ENCODE measurements around the gene GPR62. TPM values are rescaled to one million over a fixed set of nuclear protein-coding genes. Genes with fewer than 3 reads are reported as not detected.
A peak's percentile ranks its signal among the peaks of the same experiment; 100 is the strongest.

The GPR62 gene
- total RNA-seq, 1 experiment from 2014 or later: not detected

DNA sequence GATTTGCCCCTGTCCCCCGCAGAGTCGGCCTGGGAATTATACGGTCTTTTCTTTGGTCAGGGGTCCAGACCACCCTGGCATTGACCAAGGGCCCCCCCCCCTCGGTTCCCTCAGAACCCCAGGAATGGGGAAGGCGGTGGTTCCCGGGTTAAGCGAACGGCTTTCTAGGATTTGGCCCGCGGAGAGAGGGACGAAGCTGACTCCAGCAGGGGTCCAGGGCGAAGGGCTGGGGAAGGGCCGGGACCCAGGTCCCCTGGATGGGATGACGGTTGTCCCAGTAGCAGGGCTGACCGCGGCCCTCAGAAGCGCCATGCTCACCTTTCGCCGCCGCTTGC, 13.8 kb upstream of the GPR62 start:
- Histone ChIP-seq H2AFZ (peak overlapping the region; percentile 77), H3K36me3 (ENCODE audit: low read depth) (no peaks in the 10 kb centered on the region; the same call in 1 of the 2 replicates), H3K4me3 (peak overlapping the region; percentile 85), H3K79me2 (ENCODE audit: low read depth) (peaks cover 26% of the 10 kb centered on the region), H4K20me1 (ENCODE audit: insufficient read depth) (peaks cover 5% of the 10 kb centered on the region; the same call in 1 of the 2 replicates), H3K27ac (no peak overlapping the region), H3K27me3 (ENCODE audit: insufficient read depth, low read depth) (no peaks in the 10 kb centered on the region), H3K4me2 (peak overlapping the region; percentile 98), H3K9me2 (ENCODE audit: insufficient read depth) (no peaks in the 10 kb centered on the region), H3K9me3 (ENCODE audit: insufficient read depth, low read depth) (no peaks in the 10 kb centered on the region), H3K4me1 (replicated peaks; ENCODE audit: insufficient read depth) (peaks cover 16% of the 10 kb centered on the region; the same call in 1 of the 2 replicates), H3F3A (ENCODE audit: insufficient read depth, low read depth) (no peaks in the 10 kb centered on the region; the same call in 1 of the 2 replicates)
- BruUV-seq (replicated peaks): no TSS peak
- TF ChIP-seq EZH2 (IDR thresholded peaks at IDR 0.05; ENCODE audit: low read depth): no peak
- ChIA-PET CTCF (interaction anchor here (0.5 to 1.2 kb wide), 8 partner anchors 33 to 637 kb away, joined by 3 to 4 read pairs (median 3); partner anchors contain the start of genes ABHD14A and DUSP7), POLR2A (ENCODE audit: unreplicated experiment) (interaction anchor here (0.5 to 1.1 kb wide), 6 partner anchors 32 to 277 kb away, joined by 3 read pairs; partner anchors contain the start of genes ABHD14B and RPL29)
- no peak for DNase-seq
- intact Hi-C loops (cut with micrococcal nuclease; ENCODE audit: unreplicated experiment): loop anchor here (1.0 to 5.0 kb wide), 3 partner anchors 187 to 396 kb away; partner anchors contain the start of gene TWF2

DNA sequence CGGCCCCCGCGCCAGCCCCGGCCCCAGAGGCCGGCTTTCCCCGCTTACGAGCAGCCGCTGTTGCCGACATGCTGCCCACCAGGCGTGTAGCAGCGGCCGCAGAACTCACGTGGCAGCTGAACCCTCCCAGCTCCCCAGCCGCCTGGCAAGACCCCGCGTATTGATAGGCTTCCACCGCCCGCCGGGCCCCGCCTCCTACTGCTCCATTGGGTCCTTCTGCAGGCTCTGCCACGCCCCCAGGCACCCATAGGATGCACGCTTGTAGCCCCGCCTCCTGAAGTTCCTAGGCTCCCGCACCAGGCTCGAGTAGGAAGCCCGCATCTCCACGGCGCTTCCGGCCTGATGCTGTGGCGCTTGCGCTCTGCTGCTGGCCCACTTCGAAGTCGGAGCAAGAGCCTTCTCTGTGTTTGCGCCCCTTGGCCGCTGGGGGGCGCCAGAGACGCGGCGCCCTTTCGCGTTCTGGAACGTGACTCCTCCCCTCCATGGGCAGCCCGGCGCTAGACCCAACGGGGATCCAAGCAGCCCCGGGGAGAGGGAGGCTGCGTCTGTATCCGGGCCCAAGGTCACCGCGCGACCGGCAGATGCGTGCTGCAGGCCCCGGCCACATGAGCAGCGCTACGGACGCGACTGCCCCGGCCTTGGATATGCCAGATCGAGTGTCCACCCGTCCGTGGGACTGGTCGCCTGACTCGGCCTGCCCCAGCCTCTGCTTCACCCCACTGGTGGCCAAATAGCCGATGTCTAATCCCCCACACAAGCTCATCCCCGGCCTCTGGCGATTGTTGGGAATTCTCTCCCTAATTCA, 13.2 kb upstream of the GPR62 start, which contains the start of the genes PARP3 and RRP9:
PARP3 (plus strand) TSS at position 566 of the 805 bp plus-strand sequence. CDS start 993 bp downstream, outside the sequence.
RRP9 (minus strand) TSS at position 107 of the 805 bp plus-strand sequence; CDS start at position 70, 37 bp downstream.
- intact Hi-C loops (cut with micrococcal nuclease; ENCODE audit: unreplicated experiment): loop anchor here (1.0 to 5.0 kb wide), 9 partner anchors 32 to 395 kb away; partner anchors contain the start of genes ABHD14B, ACY1, DUSP7 and RPL29
- DNase-seq: peak; percentile 98 to 99
- H2AFZ ChIP-seq: peak within 1 kb of the TSS; percentile 88
- H3F3A ChIP-seq (ENCODE audit: insufficient read depth, low read depth): no peaks in the 10 kb centered on the region; the same call in 1 of the 2 replicates
- H3K4me1 ChIP-seq (replicated peaks; ENCODE audit: insufficient read depth): peaks cover 16% of the 10 kb centered on the region; the same call in 1 of the 2 replicates
- H3K4me3 ChIP-seq: peak within 1 kb of the TSS; percentile 85
- H3K4me2 ChIP-seq: peak within 1 kb of the TSS; percentile 98
- H3K27me3 ChIP-seq (ENCODE audit: insufficient read depth, low read depth): no peaks in the 10 kb centered on the region
- ChIA-PET POLR2A (ENCODE audit: unreplicated experiment) (interaction anchor here (0.5 to 1.1 kb wide), 5 partner anchors 32 to 277 kb away, joined by 3 read pairs; partner anchors contain the start of genes ABHD14B and RPL29), CTCF (interaction anchor here (0.5 to 1.2 kb wide), 9 partner anchors 33 to 638 kb away, joined by 3 to 4 read pairs (median 3); partner anchors contain the start of genes ABHD14A and DUSP7)
- H3K79me2 ChIP-seq (ENCODE audit: low read depth): peaks cover 26% of the 10 kb centered on the region
- H4K20me1 ChIP-seq (ENCODE audit: insufficient read depth): peaks cover 5% of the 10 kb centered on the region; the same call in 1 of the 2 replicates
- H3K36me3 ChIP-seq (ENCODE audit: low read depth): no peaks in the 10 kb centered on the region; the same call in 1 of the 2 replicates
- BruUV-seq (replicated peaks): no TSS peak
- H3K27ac ChIP-seq: peak within 1 kb of the TSS; percentile 68
- no peaks in the 10 kb centered on the region for H3K9me3 ChIP-seq (ENCODE audit: insufficient read depth, low read depth)
- TF ChIP-seq, protein P1, sequence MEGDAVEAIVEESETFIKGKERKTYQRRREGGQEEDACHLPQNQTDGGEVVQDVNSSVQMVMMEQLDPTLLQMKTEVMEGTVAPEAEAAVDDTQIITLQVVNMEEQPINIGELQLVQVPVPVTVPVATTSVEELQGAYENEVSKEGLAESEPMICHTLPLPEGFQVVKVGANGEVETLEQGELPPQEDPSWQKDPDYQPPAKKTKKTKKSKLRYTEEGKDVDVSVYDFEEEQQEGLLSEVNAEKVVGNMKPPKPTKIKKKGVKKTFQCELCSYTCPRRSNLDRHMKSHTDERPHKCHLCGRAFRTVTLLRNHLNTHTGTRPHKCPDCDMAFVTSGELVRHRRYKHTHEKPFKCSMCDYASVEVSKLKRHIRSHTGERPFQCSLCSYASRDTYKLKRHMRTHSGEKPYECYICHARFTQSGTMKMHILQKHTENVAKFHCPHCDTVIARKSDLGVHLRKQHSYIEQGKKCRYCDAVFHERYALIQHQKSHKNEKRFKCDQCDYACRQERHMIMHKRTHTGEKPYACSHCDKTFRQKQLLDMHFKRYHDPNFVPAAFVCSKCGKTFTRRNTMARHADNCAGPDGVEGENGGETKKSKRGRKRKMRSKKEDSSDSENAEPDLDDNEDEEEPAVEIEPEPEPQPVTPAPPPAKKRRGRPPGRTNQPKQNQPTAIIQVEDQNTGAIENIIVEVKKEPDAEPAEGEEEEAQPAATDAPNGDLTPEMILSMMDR (conservative IDR thresholded peaks at IDR 0.05): peak; percentile 94
- TF ChIP-seq EZH2 (IDR thresholded peaks at IDR 0.05; ENCODE audit: low read depth): no peak
- H3K9me2 ChIP-seq (ENCODE audit: insufficient read depth): no peaks in the 10 kb centered on the region

DNA sequence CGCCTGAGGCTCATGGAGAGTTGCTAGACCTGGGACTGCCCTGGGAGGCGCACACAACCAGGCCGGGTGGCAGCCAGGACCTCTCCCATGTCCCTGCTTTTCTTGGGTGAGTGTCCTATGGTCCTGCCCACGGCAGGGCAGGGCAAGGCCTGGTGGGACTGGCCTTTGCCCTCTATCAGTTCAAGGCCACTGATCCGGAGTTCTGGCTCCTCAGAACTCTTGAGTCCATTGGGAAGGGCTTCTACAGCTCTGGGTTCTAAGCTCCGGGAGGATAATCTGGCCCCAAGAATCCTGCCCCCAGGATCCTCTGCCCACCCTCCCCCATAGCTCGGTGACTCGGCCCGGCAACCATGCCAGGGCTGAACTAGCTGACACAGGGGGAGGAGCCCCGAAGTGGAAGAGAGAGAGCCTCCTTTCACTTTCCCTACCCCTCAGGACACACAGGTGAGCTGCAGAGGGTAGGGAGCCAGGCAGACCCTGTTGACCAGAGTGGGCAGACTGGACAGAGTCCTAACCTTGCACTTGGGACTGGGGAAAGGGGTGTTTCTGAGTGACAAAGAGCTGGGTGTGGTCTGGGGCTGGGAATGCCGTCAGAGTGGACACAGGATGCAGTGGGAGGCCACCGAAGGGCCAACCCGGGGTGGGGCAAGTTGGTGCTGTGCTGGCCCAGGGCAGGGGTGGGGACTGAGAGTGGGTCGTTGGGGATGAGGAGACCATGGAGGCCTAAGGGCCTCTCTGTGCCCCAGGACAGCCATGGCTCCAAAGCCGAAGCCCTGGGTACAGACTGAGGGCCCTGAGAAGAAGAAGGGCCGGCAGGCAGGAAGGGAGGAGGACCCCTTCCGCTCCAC, 12.4 kb upstream of the GPR62 start:
- H3K36me3 ChIP-seq (ENCODE audit: low read depth): no peaks in the 10 kb centered on the region; the same call in 1 of the 2 replicates
- H3F3A ChIP-seq (ENCODE audit: insufficient read depth, low read depth): no peaks in the 10 kb centered on the region; the same call in 1 of the 2 replicates
- H3K27ac ChIP-seq: peak overlapping the region; percentile 68
- no peak for TF ChIP-seq EZH2 (IDR thresholded peaks at IDR 0.05; ENCODE audit: low read depth)
- TF ChIP-seq, protein P1 (conservative IDR thresholded peaks at IDR 0.05): no peak
- peak; percentile 53 to 64 for DNase-seq
- no peaks in the 10 kb centered on the region for H3K27me3 ChIP-seq (ENCODE audit: insufficient read depth, low read depth)
- POLR2A ChIA-PET (ENCODE audit: unreplicated experiment): interaction anchor here (0.6 kb wide), 2 partner anchors 401 to 443 kb away, joined by 8 read pairs; partner anchors contain the start of gene DCAF1
- H3K79me2 ChIP-seq (ENCODE audit: low read depth): peaks cover 26% of the 10 kb centered on the region
- no peaks in the 10 kb centered on the region for H3K9me2 ChIP-seq (ENCODE audit: insufficient read depth)
- CTCF ChIA-PET: interaction anchor here (0.6 to 1.2 kb wide), 6 partner anchors 31 to 443 kb away, joined by 3 to 6 read pairs (median 4); partner anchors contain the start of genes ABHD14B and DCAF1
- peaks cover 16% of the 10 kb centered on the region; the same call in 1 of the 2 replicates for H3K4me1 ChIP-seq (replicated peaks; ENCODE audit: insufficient read depth)
- peaks cover 5% of the 10 kb centered on the region; the same call in 1 of the 2 replicates for H4K20me1 ChIP-seq (ENCODE audit: insufficient read depth)
- peak overlapping the region; percentile 72 for H3K4me3 ChIP-seq
- H3K4me2 ChIP-seq: peak overlapping the region; percentile 98
- no peaks in the 10 kb centered on the region for H3K9me3 ChIP-seq (ENCODE audit: insufficient read depth, low read depth)
- intact Hi-C loops (cut with micrococcal nuclease; ENCODE audit: unreplicated experiment): loop anchor here (1.0 to 5.0 kb wide), 8 partner anchors 31 to 394 kb away; partner anchors contain the start of genes ABHD14B, ACY1, DUSP7 and RPL29
- TSS peak; percentile 89 for BruUV-seq (replicated peaks)
- peak overlapping the region; percentile 88 for H2AFZ ChIP-seq
